SK-N-SH (cell line): ENCODE results near the gene GRM2. TPM values are rescaled to one million over a fixed set of nuclear protein-coding genes. Genes with fewer than 3 reads are reported as not detected.

Source experiments
- CTCF ChIA-PET: fragments of 300-600, 350-600 bp; formaldehyde crosslinking; extraction: SDS; loops from one replicate; lab custom pipeline; 2021; lab: Yijun Ruan, JAX
- POLR2A ChIA-PET: fragments of 350-600 bp; sonication (Branson Sonifier 250); formaldehyde crosslinking; extraction: SDS; loops from one replicate; lab custom pipeline; 2020; ENCODE audit warnings: antibody characterized with exemption, inconsistent platforms; lab: Yijun Ruan, JAX
- DNase-seq: peaks from one replicate; pipeline ENCODE4 v3.0.0; 2012
- H2AFZ ChIP-seq: fragments of 200-600 bp; sonication (generic); 2 replicates; pipeline ENCODE4 v1.8.1; 2016; ENCODE audit warnings: antibody characterized with exemption, mild to moderate bottlenecking, low read depth
- H3F3A ChIP-seq: fragments of 200-600 bp; sonication (generic); replicated peaks from 2 replicates; pipeline ENCODE3; 2016; ENCODE audit warnings: antibody characterized with exemption, mild to moderate bottlenecking; ENCODE audit not compliant: insufficient read depth
- H3K27ac ChIP-seq, 2 experiments: fragments of 200-500 bp in 1 of 2; fragments of 200-600 bp in 1 of 2; sonication (Bioruptor generic) in 1 of 2; sonication (generic), shearing (Covaris generic) in 1 of 2; 2 replicates each; pipeline versions ENCODE4 v1.5.1 to v1.6.1; 2014 to 2016; ENCODE audit warnings: low read depth in 2 of 2, inconsistent platforms in 1 of 2, low read length in 1 of 2, mild to moderate bottlenecking in 1 of 2, mixed read lengths in 1 of 2
- H3K27me3 ChIP-seq: fragments of 200-600 bp; sonication (generic), shearing (Covaris generic); 2 replicates; pipeline ENCODE4 v1.6.1; 2016; ENCODE audit warnings: mixed run types; ENCODE audit not compliant: insufficient read depth
- H3K36me3 ChIP-seq, 2 experiments: fragments of 200-500 bp in 1 of 2; fragments of 200-600 bp in 1 of 2; sonication (Bioruptor generic) in 1 of 2; sonication (generic) in 1 of 2; replicated peaks in 1 of 2; 2 replicates each; pipeline versions ENCODE3 to v1.5.1; 2014 to 2016; ENCODE audit warnings: low read length in 1 of 2, mild to moderate bottlenecking in 1 of 2; ENCODE audit not compliant: insufficient read depth in 2 of 2, control insufficient read depth in 1 of 2
- H3K4me1 ChIP-seq, 2 experiments: fragments of 200-500 bp in 1 of 2; fragments of 200-600 bp in 1 of 2; sonication (Bioruptor generic) in 1 of 2; sonication (generic), shearing (Covaris generic) in 1 of 2; 2 replicates each; pipeline versions ENCODE4 v1.5.1 to v1.6.1; 2014 to 2016; ENCODE audit warnings: low read depth in 1 of 2, low read length in 1 of 2, mixed run types in 1 of 2; ENCODE audit not compliant: insufficient read depth in 2 of 2, control insufficient read depth in 1 of 2
- H3K4me2 ChIP-seq: fragments of 200-600 bp; sonication (generic), shearing (Covaris generic); 2 replicates; pipeline ENCODE4 v1.6.1; 2017; ENCODE audit warnings: mixed run types
- H3K4me3 ChIP-seq, 2 experiments: fragments of 200-500 bp in 1 of 2; fragments of 200-600 bp in 1 of 2; sonication (Bioruptor generic) in 1 of 2; sonication (generic), shearing (Covaris generic) in 1 of 2; 2 replicates each; pipeline versions ENCODE4 v1.5.1 to v1.8.1; 2014 to 2016; ENCODE audit warnings: low read depth in 2 of 2, inconsistent platforms in 1 of 2, low read length in 1 of 2, mild to moderate bottlenecking in 1 of 2, mixed read lengths in 1 of 2, moderate library complexity in 1 of 2
- H3K79me2 ChIP-seq: fragments of 200-600 bp; sonication (generic); 2 replicates; pipeline ENCODE4 v1.8.1; 2017; ENCODE audit warnings: mild to moderate bottlenecking; ENCODE audit not compliant: insufficient read depth
- H3K9ac ChIP-seq: fragments of 200-600 bp; sonication (generic); 2 replicates; pipeline ENCODE4 v1.6.1; 2017; ENCODE audit warnings: mixed run types
- H3K9me2 ChIP-seq: fragments of 200-600 bp; sonication (generic); 2 replicates; pipeline ENCODE4 v1.6.1; 2017; ENCODE audit warnings: mixed run types
- H3K9me3 ChIP-seq: fragments of 200-600 bp; sonication (generic); 2 replicates; pipeline ENCODE4 v1.6.1; 2017; ENCODE audit warnings: mixed run types, mild to moderate bottlenecking, moderate library complexity
- H4K20me1 ChIP-seq: fragments of 200-600 bp; sonication (generic); 2 replicates; pipeline ENCODE4 v1.6.1; 2017; ENCODE audit warnings: mild to moderate bottlenecking, mixed run types; ENCODE audit not compliant: insufficient read depth
- EP300 ChIP-seq, 2 experiments: IDR thresholded peaks; 2 replicates each; pipeline versions ENCODE4 v1.4.0 to v1.6.1; 2012; ENCODE audit warnings: borderline replicate concordance in 1 of 2, low read depth in 1 of 2, low read length in 1 of 2
- EZH2phosphoT487 ChIP-seq: fragments of 200-600 bp; sonication (generic); IDR thresholded peaks from 2 replicates; pipeline ENCODE4 v1.6.1; 2017; ENCODE audit warnings: low read depth, mixed run types, mild to moderate bottlenecking, antibody characterized with exemption, moderate library complexity, borderline replicate concordance
- FOSL2 ChIP-seq: IDR thresholded peaks from 2 replicates; pipeline ENCODE4 v1.4.0; 2012; ENCODE audit warnings: low read depth, mild to moderate bottlenecking, moderate library complexity, borderline replicate concordance
- FOXJ3 ChIP-seq: sonication (generic); formaldehyde crosslinking; IDR thresholded peaks from 2 replicates; pipeline ENCODE4 v1.5.1; 2020; ENCODE audit warnings: mild to moderate bottlenecking, missing genetic modification reagents
- GATA2 ChIP-seq: sonication (generic); formaldehyde crosslinking; IDR thresholded peaks from 2 replicates; pipeline ENCODE4 v1.5.0; 2020; ENCODE audit warnings: mild to moderate bottlenecking, missing genetic modification reagents
- IRF3 ChIP-seq: fragments of 150-350 bp; IDR thresholded peaks from 2 replicates; pipeline ENCODE4 v1.6.1; 2016; ENCODE audit warnings: mild to moderate bottlenecking, low read depth, low read length
- JUND ChIP-seq: IDR thresholded peaks from 2 replicates; pipeline ENCODE4 v1.4.0; 2012
- MAX ChIP-seq: IDR thresholded peaks from 2 replicates; pipeline ENCODE4 v1.4.0; 2012; ENCODE audit warnings: low read depth
- NFIC ChIP-seq: IDR thresholded peaks from 2 replicates; pipeline ENCODE4 v1.4.0; 2012; ENCODE audit warnings: borderline replicate concordance
- NRF1 ChIP-seq: IDR thresholded peaks from 2 replicates; pipeline ENCODE4 v1.6.1; 2012; ENCODE audit warnings: low read depth, mild to moderate bottlenecking, low read length
- PBX3 ChIP-seq: IDR thresholded peaks from 2 replicates; pipeline ENCODE4; 2012
- RCOR1 ChIP-seq: fragments of 150-350 bp; IDR thresholded peaks from 2 replicates; pipeline ENCODE4 v1.6.1; 2017; ENCODE audit warnings: antibody characterized with exemption, low read length
- RXRA ChIP-seq: IDR thresholded peaks from 2 replicates; pipeline ENCODE4 v1.4.0; 2012; ENCODE audit warnings: low read depth, mild to moderate bottlenecking, borderline replicate concordance
- TAF1 ChIP-seq: IDR thresholded peaks from 2 replicates; pipeline ENCODE4 v1.6.1; 2012; ENCODE audit warnings: low read depth, mild to moderate bottlenecking, low read length, moderate library complexity, borderline replicate concordance
- USF2 ChIP-seq: fragments of 150-350 bp; IDR thresholded peaks from 2 replicates; pipeline ENCODE4 v1.6.1; 2017; ENCODE audit warnings: antibody characterized with exemption, low read length, low read depth, borderline replicate concordance
- YY1 ChIP-seq: IDR thresholded peaks from 2 replicates; pipeline ENCODE4 v1.4.0; 2012; ENCODE audit warnings: low read depth, mild to moderate bottlenecking
- ZBTB33 ChIP-seq: IDR thresholded peaks from 2 replicates; pipeline ENCODE4 v1.4.0; 2012; ENCODE audit warnings: low read depth, borderline replicate concordance
- WGBS: methylation state at CpG from one replicate; pipeline ENCODE4 v1.1.6; 2017; ENCODE audit warnings: low lambda C conversion rate; 5-methylcytosine and 5-hydroxymethylcytosine counted together
- polyA plus RNA-seq, 3 experiments: library from polyadenylated mRNA; depleted of rRNA; stranded (reverse); fragments of >200 nt; gene quantifications; 2 replicates each; pipeline ENCODE4 v1.2.3, GENCODE V29; 2012
- TF ChIP-seq, protein P1 (sequence below): IDR thresholded peaks from 2 replicates; pipeline ENCODE4 v1.4.0; 2012; ENCODE audit warnings: low read depth, borderline replicate concordance

Gene GRM2
- polyA plus RNA-seq, 1 of the 3 experiments (the other 2 are of a cell fraction) = 0.15 TPM

- H3F3A ChIP-seq = no peaks in the 10 kb centered on the region
- no peak overlapping the region for H3K27ac ChIP-seq
- no peak overlapping the region for H3K4me3 ChIP-seq
- H3K27me3 ChIP-seq = no peaks in the 10 kb centered on the region
- H3K4me2 ChIP-seq = no peak overlapping the region
- WGBS = 59% methylated on average over 1 of the region's 1 CpG
- H3K9me3 ChIP-seq = no peaks in the 10 kb centered on the region
- H2AFZ ChIP-seq = no peak overlapping the region
- ChIA-PET CTCF (interaction anchor here (2.0 kb wide), 1 partner anchor 32 kb away, joined by 5 read pairs; no protein-coding TSS in a partner anchor), POLR2A (no interaction called here)
- no peaks in the 10 kb centered on the region for H3K4me1 ChIP-seq
- H3K79me2 ChIP-seq = no peaks in the 10 kb centered on the region
- TF ChIP-seq NFIC (no peak), MAX (no peak), IRF3 (no peak), TAF1 (no peak)
- no peak for DNase-seq
- no peaks in the 10 kb centered on the region for H3K36me3 ChIP-seq
- no peaks in the 10 kb centered on the region for H3K9me2 ChIP-seq
- H3K9ac ChIP-seq = no peak overlapping the region
- no peaks in the 10 kb centered on the region for H4K20me1 ChIP-seq
Measured at GRCh38 chr3:51750878-51751277, 44.0 kb downstream of the GRM2 start.

- Histone ChIP-seq H3F3A (no peaks in the 10 kb centered on the region), H4K20me1 (no peaks in the 10 kb centered on the region), H3K9me3 (no peaks in the 10 kb centered on the region), H2AFZ (no peak overlapping the region), H3K36me3 (no peaks in the 10 kb centered on the region), H3K4me3 (no peak overlapping the region), H3K9me2 (no peaks in the 10 kb centered on the region), H3K4me1 (no peaks in the 10 kb centered on the region), H3K79me2 (no peaks in the 10 kb centered on the region), H3K4me2 (no peak overlapping the region), H3K27me3 (no peaks in the 10 kb centered on the region), H3K9ac (no peak overlapping the region), H3K27ac (no peak overlapping the region)
- CTCF ChIA-PET = interaction anchor here (2.0 kb wide), 1 partner anchor 32 kb away, joined by 5 read pairs; no protein-coding TSS in a partner anchor
- no peak for DNase-seq
- TF ChIP-seq MAX (no peak), NRF1 (no peak), FOXJ3 (CRISPR knock-in tag) (no peak), FOSL2 (no peak), GATA2 (no peak), EZH2phosphoT487 (no peak), RXRA (no peak), RCOR1 (no peak), YY1 (no peak), ZBTB33 (no peak), PBX3 (no peak), EP300 (IDR thresholded peaks at IDR 0.05; ENCODE audit: borderline replicate concordance in 1 of 2, low read depth in 1 of 2, low read length in 1 of 2) (no peak), USF2 (no peak), JUND (no peak)
- TF ChIP-seq, protein P1, sequence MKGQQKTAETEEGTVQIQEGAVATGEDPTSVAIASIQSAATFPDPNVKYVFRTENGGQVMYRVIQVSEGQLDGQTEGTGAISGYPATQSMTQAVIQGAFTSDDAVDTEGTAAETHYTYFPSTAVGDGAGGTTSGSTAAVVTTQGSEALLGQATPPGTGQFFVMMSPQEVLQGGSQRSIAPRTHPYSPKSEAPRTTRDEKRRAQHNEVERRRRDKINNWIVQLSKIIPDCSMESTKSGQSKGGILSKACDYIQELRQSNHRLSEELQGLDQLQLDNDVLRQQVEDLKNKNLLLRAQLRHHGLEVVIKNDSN = no peak
- POLR2A ChIA-PET = no interaction called here
- WGBS = 39% methylated on average over 2 of the region's 2 CpGs
Measured at GRCh38 chr3:51751287-51751686, 44.4 kb downstream of the GRM2 start.
